ENCODE results near the gene ZSCAN5B. TPM values are rescaled to one million over a fixed set of nuclear protein-coding genes. Genes with fewer than 3 reads are reported as not detected.
"Not testable (repeated sequence)": the region's sequence is repeated elsewhere in the genome, so short reads cannot be mapped to it uniquely, and the experiment has no call there.

Gene ZSCAN5B
- total and polyA plus RNA-seq, 3 experiments from 2014 or later: not detected

DNA sequence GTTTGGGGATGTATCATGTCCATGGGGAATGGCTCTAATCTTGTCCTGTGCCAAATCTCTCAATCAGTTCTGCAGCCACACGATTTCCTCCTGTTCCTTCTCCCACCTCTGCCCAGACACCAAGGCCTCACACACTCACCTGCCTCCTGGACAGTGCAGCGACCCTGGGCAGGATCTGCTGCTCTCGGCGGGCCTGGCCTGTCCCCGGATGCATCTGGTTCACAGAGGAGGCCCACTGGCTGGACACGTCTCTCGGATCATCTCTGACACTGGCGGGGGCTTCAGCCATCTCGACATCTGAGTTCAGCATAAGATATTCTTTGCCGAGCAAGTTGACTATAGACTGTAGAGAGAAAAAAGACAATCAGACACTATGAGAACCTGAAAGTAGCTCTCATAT is 5.9 kb downstream of the ZSCAN5B start:
- ChIA-PET POLR2A (no interaction called here), CTCF (no interaction called here)
- peak overlapping the region in 1 of 8 donors; percentile 6 for H3K27ac Mint-ChIP-seq
- H3K36me3 ChIP-seq (ENCODE audit: insufficient read depth, low read length): no peaks in the 10 kb centered on the region
- DNase-seq: no peak
- no peaks in the 10 kb centered on the region for H3K9me3 Mint-ChIP-seq
- H3K27ac ChIP-seq (ENCODE audit: low read depth, low read length): no peak overlapping the region
- no peaks in the 10 kb centered on the region for H3K9me3 ChIP-seq (ENCODE audit: low read length)
- peaks cover 0 to 3% (median 0%) of the 10 kb centered on the region in 3 donors for H3K36me3 Mint-ChIP-seq
- no peak overlapping the region for H3K4me3 ChIP-seq (ENCODE audit: low read length)
- no peaks in the 10 kb centered on the region for H3K4me1 ChIP-seq (ENCODE audit: insufficient read depth, low read length)
- H3K27me3 Mint-ChIP-seq: peaks cover 8 to 28% of the 10 kb centered on the region in 2 donors
- H3K27me3 ChIP-seq (ENCODE audit: insufficient read depth, low read length, poor library complexity, severe bottlenecking): no peaks in the 10 kb centered on the region
- H3K4me1 Mint-ChIP-seq: no peaks in the 10 kb centered on the region
- no peak overlapping the region for H3K4me3 Mint-ChIP-seq

DNA sequence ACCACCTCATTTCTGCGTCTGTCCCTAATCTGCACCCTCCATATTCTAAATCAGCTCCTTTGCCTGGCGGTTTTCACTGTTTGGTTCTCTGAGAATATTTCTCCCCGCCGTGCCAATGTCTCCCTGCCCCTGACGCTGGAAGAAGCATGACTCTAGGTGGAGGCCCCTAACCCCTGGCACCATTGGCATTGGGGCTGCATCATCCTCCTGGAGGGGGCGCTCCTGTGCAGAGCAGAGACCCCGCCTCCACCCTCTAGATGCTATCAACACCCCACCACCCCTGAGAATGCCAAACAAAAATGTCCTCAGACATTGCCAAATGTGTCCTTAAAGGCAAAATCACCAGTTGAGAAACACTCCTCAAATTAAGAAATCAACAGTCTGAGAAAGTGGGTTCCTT is 6.5 kb downstream of the ZSCAN5B start:
- peaks cover 0 to 3% (median 0%) of the 10 kb centered on the region in 3 donors for H3K36me3 Mint-ChIP-seq
- H3K27ac ChIP-seq (ENCODE audit: low read depth, low read length): no peak overlapping the region
- H3K9me3 ChIP-seq (ENCODE audit: low read length): no peaks in the 10 kb centered on the region
- CTCF ChIA-PET: no interaction called here
- no peak overlapping the region for H3K4me3 Mint-ChIP-seq
- no peaks in the 10 kb centered on the region for H3K4me1 Mint-ChIP-seq
- no peak overlapping the region for H3K27ac Mint-ChIP-seq
- no peaks in the 10 kb centered on the region for H3K27me3 ChIP-seq (ENCODE audit: insufficient read depth, low read length, poor library complexity, severe bottlenecking)
- no peaks in the 10 kb centered on the region for H3K36me3 ChIP-seq (ENCODE audit: insufficient read depth, low read length)
- H3K9me3 Mint-ChIP-seq: no peaks in the 10 kb centered on the region
- H3K4me3 ChIP-seq (ENCODE audit: low read length): no peak overlapping the region
- DNase-seq: no peak
- POLR2A ChIA-PET: no interaction called here
- peaks cover 9 to 28% of the 10 kb centered on the region in 2 donors for H3K27me3 Mint-ChIP-seq
- no peaks in the 10 kb centered on the region for H3K4me1 ChIP-seq (ENCODE audit: insufficient read depth, low read length)

DNA sequence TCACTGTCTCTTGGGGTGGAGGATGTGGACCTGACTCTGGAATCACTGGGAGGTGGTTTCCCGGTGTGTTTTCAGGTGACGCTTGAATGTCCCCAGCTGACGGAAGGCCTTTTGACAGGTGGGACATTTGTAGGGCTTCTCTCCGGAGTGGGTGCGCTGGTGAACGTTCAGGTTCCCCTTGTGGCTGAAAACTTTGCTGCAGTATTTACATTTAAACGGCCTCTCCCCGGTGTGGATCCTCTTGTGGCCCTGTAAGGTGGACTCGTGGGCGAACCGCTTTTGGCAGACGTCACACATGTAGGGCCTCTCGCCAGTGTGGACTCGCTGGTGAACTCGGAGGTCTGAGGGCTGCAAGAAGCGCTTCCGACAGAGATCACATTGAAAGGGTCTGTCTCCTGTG is 7.8 kb downstream of the ZSCAN5B start:
- CTCF ChIA-PET: no interaction called here

DNA sequence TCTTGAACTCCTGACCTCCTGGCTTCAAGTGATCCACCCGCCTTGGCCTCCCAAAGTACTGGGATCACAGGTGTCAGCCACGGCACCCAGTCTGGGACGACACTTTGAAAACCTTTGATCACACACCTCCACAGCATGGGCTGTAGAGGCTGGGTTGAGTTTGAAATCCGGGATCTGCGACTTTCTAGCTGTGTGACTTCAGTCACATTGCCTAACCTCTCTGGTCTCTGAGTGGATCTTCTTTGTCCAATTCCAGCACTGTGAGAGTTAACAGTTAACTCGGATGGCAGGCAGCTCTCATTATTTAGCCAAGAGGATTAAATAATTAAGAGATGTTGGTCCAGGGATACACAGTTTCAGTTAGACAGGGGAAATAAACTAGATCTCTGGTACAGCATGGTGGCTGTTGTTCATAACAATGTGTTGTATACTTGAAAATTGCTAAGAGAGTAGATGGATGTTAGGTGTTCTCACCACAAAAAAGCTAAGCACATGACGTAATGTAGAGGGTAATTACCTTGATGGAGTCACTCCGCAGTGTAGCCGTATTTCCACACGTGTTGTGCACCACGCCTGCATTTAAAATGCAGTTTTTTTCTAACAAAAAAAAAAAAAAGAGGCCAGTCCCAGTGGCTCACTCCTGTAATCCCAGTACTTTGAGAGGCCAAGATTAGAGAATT is 19.9 kb downstream of the ZSCAN5B start:
- no peak overlapping the region for H3K4me3 ChIP-seq (ENCODE audit: low read length)
- H3K27me3 Mint-ChIP-seq: peaks cover 6 to 9% of the 10 kb centered on the region in 2 donors
- H3K36me3 ChIP-seq (ENCODE audit: insufficient read depth, low read length): no peaks in the 10 kb centered on the region
- H3K36me3 Mint-ChIP-seq: no peaks in the 10 kb centered on the region
- ChIA-PET CTCF (interaction anchor here (1.2 kb wide), 1 partner anchor 111 kb away, joined by 5 read pairs; no protein-coding TSS in a partner anchor), POLR2A (no interaction called here)
- no peak for DNase-seq
- H3K27me3 ChIP-seq (ENCODE audit: insufficient read depth, low read length, poor library complexity, severe bottlenecking): no peaks in the 10 kb centered on the region
- no peaks in the 10 kb centered on the region for H3K4me1 ChIP-seq (ENCODE audit: insufficient read depth, low read length)
- H3K4me1 Mint-ChIP-seq: no peaks in the 10 kb centered on the region
- H3K27ac Mint-ChIP-seq: no peak overlapping the region
- no peak overlapping the region for H3K4me3 Mint-ChIP-seq
- peaks cover 0 to 1% (median 0%) of the 10 kb centered on the region in 5 donors for H3K9me3 Mint-ChIP-seq
- H3K9me3 ChIP-seq (ENCODE audit: low read length): no peaks in the 10 kb centered on the region
- H3K27ac ChIP-seq (ENCODE audit: low read depth, low read length): no peak overlapping the region

More for the DNA sequence above, 7.8 kb downstream of the ZSCAN5B start:
- H3K4me1 ChIP-seq (ENCODE audit: insufficient read depth, low read length): no peaks in the 10 kb centered on the region
- H3K36me3 ChIP-seq (ENCODE audit: insufficient read depth, low read length): no peaks in the 10 kb centered on the region
- no peaks in the 10 kb centered on the region for H3K9me3 Mint-ChIP-seq
- no peak overlapping the region for H3K4me3 Mint-ChIP-seq
- peaks cover 12 to 39% of the 10 kb centered on the region in 2 donors for H3K27me3 Mint-ChIP-seq
- H3K27ac ChIP-seq (ENCODE audit: low read depth, low read length): no peak overlapping the region
- no peak overlapping the region for H3K4me3 ChIP-seq (ENCODE audit: low read length)
- H3K36me3 Mint-ChIP-seq: peaks cover 0 to 3% (median 0%) of the 10 kb centered on the region in 3 donors
- H3K9me3 ChIP-seq (ENCODE audit: low read length): no peaks in the 10 kb centered on the region
- peaks cover 0 to 6% (median 2%) of the 10 kb centered on the region in 3 donors for H3K4me1 Mint-ChIP-seq
- peak overlapping the region in 1 of 8 donors; percentile 90 for H3K27ac Mint-ChIP-seq
- no peak for DNase-seq
- no peaks in the 10 kb centered on the region for H3K27me3 ChIP-seq (ENCODE audit: insufficient read depth, low read length, poor library complexity, severe bottlenecking)
- POLR2A ChIA-PET: no interaction called here

DNA sequence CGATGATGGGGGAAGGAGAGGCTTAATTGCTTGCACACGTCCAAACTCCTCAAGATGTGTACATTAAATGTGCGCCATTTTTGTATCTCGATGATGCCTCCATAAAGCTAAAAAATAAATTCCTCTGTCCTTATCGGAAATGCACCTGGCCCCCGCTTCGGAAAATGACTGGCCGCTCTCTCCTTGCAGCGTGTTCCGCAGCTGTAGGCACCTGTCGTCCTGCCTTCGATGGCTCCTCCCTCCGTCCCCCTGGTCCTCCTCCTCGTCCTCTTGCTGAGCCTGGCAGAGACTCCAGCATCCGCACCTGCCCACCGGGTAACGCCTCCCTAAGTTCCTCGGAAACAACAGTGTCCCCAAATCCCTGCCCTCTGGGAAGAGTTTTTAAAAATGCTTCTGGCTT is 20.7 kb downstream of the ZSCAN5B start:
- Mint-ChIP-seq H3K36me3 (no peaks in the 10 kb centered on the region), H3K4me3 (no peak overlapping the region), H3K4me1 (peaks cover 0 to 1% (median under 1%) of the 10 kb centered on the region in 3 donors), H3K9me3 (peaks cover 0 to 1% (median 0%) of the 10 kb centered on the region in 5 donors), H3K27ac (no peak overlapping the region), H3K27me3 (peaks cover 6 to 10% of the 10 kb centered on the region in 2 donors)
- Histone ChIP-seq H3K4me3 (ENCODE audit: low read length) (no peak overlapping the region), H3K36me3 (ENCODE audit: insufficient read depth, low read length) (no peaks in the 10 kb centered on the region), H3K27me3 (ENCODE audit: insufficient read depth, low read length, poor library complexity, severe bottlenecking) (no peaks in the 10 kb centered on the region), H3K4me1 (ENCODE audit: insufficient read depth, low read length) (no peaks in the 10 kb centered on the region), H3K27ac (ENCODE audit: low read depth, low read length) (no peak overlapping the region), H3K9me3 (ENCODE audit: low read length) (no peaks in the 10 kb centered on the region)
- no peak for DNase-seq
- ChIA-PET CTCF (no interaction called here), POLR2A (no interaction called here)

DNA sequence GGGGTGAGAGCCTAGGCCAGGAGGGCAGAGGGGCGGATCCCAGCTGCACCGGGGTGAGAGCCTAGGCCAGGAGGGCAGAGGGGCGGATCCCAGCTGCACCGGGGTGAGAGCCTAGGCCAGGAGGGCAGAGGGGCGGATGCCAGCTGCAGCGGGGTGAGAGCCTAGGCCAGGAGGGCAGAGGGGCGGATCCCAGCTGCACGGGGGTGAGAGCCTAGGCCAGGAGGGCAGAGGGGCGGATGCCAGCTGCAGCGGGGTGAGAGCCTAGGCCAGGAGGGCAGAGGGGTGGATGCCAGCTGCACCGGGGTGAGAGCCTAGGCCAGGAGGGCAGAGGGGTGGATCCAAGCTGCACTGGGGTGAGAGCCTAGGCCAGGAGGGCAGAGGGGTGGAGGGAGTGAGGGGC is 21.3 kb downstream of the ZSCAN5B start:
- H3K27ac ChIP-seq (ENCODE audit: low read depth, low read length); H3K27ac Mint-ChIP-seq; H3K9me3 ChIP-seq (ENCODE audit: low read length); H3K27me3 ChIP-seq (ENCODE audit: insufficient read depth, low read length, poor library complexity, severe bottlenecking); H3K36me3 ChIP-seq (ENCODE audit: insufficient read depth, low read length); H3K9me3 Mint-ChIP-seq; H3K4me1 Mint-ChIP-seq; H3K36me3 Mint-ChIP-seq; DNase-seq; H3K4me3 Mint-ChIP-seq; H3K4me3 ChIP-seq (ENCODE audit: low read length); CTCF ChIA-PET; POLR2A ChIA-PET; H3K4me1 ChIP-seq (ENCODE audit: insufficient read depth, low read length): not testable (repeated sequence)
- peaks cover 6 to 12% of the 10 kb centered on the region in 2 donors for H3K27me3 Mint-ChIP-seq

DNA sequence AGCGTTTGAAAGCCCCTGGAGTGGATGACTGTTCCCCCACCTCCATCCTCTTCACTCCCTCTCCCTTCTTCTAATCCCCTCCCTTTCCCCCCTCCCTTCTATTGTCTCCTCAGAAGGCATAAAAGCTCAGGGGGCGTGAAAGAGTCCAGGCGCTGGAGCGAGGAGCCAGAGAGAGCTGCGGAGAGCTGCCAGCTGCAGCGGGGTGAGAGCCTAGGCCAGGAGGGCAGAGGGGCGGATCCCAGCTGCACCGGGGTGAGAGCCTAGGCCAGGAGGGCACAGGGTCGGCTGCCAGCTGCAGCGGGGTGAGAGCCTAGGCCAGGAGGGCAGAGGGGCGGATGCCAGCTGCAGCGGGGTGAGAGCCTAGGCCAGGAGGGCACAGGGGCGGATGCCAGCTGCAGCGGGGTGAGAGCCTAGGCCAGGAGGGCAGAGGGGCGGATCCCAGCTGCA is 21.7 kb downstream of the ZSCAN5B start, which contains the start of gene GALP:
Gene GALP, plus strand, starts transcription at position 148 of the 447 bp plus-strand sequence. CDS start 1,101 bp downstream, outside the sequence.
- H3K36me3 ChIP-seq (ENCODE audit: insufficient read depth, low read length); CTCF ChIA-PET; POLR2A ChIA-PET; H3K9me3 Mint-ChIP-seq; H3K4me1 ChIP-seq (ENCODE audit: insufficient read depth, low read length); DNase-seq; H3K9me3 ChIP-seq (ENCODE audit: low read length); H3K4me1 Mint-ChIP-seq; H3K27ac ChIP-seq (ENCODE audit: low read depth, low read length); H3K4me3 ChIP-seq (ENCODE audit: low read length); H3K36me3 Mint-ChIP-seq; H3K27me3 ChIP-seq (ENCODE audit: insufficient read depth, low read length, poor library complexity, severe bottlenecking); H3K4me3 Mint-ChIP-seq: not testable (repeated sequence)
- Mint-ChIP-seq H3K27ac (peak within 1 kb of the TSS in 2 of 8 donors; percentile 69 to 87), H3K27me3 (peaks cover 6 to 12% of the 10 kb centered on the region in 2 donors)

DNA sequence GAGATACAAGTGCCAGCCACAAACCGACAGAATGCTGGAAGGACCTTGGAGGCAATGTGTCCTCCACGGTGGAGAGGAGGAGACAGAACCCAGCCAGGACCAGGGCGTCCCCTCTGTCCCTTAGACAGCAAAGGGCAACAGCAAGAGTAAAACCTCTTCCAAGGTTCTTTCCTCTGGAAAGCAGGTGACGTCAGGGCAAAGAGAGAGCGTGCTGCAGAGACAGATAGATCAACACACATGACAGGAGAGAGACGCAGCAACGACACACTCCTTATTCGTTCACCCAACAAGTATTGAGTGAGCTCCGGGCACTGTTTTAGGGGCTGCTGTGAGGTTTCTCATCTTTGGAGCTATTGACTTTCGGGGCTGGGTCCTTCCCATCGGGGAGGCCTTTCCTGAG is 23.0 kb downstream of the ZSCAN5B start:
- Histone ChIP-seq H3K4me1 (ENCODE audit: insufficient read depth, low read length) (no peaks in the 10 kb centered on the region), H3K36me3 (ENCODE audit: insufficient read depth, low read length) (no peaks in the 10 kb centered on the region), H3K27me3 (ENCODE audit: insufficient read depth, low read length, poor library complexity, severe bottlenecking) (no peaks in the 10 kb centered on the region), H3K4me3 (ENCODE audit: low read length) (no peak overlapping the region), H3K9me3 (ENCODE audit: low read length) (no peaks in the 10 kb centered on the region), H3K27ac (ENCODE audit: low read depth, low read length) (no peak overlapping the region)
- Mint-ChIP-seq H3K36me3 (no peaks in the 10 kb centered on the region), H3K4me1 (peaks cover 0 to 3% (median 2%) of the 10 kb centered on the region in 3 donors), H3K4me3 (no peak overlapping the region), H3K9me3 (no peaks in the 10 kb centered on the region), H3K27ac (no peak overlapping the region), H3K27me3 (peaks cover 6 to 16% of the 10 kb centered on the region in 2 donors)
- ChIA-PET CTCF (no interaction called here), POLR2A (no interaction called here)
- no peak for DNase-seq
